Natural killer cell (primary cell): Measurements from ENCODE around the gene NID1. TPM values are rescaled to one million over a fixed set of nuclear protein-coding genes. Genes with fewer than 3 reads are reported as not detected.

Experiments used
- ATAC-seq, 3 donors: fragments of 150-1000 bp in 2 of 3; fragments of 200-7000 bp in 1 of 3; cut with Tn5 transposase; 1 replicate in 1 of 3; 2 replicates in 2 of 3; pipeline ENCODE4 v1.10.0; 2021; ENCODE audit warnings: mild to moderate bottlenecking in 2 of 3, moderate library complexity in 2 of 3
- DNase-seq, 2 donors: peaks; one replicate each; pipeline versions ENCODE4 v3.0.0 to v3.0.0-alpha.2; 2013 to 2021; ENCODE audit warnings: mixed read lengths in 1 of 2
- H3K27ac ChIP-seq: one replicate; pipeline ENCODE4 v1.5.1; 2013; ENCODE audit warnings: mild to moderate bottlenecking, low read length
- H3K27me3 ChIP-seq: one replicate; pipeline ENCODE4 v1.6.1; 2013; ENCODE audit warnings: low read length; ENCODE audit not compliant: control insufficient read depth, insufficient read depth
- H3K36me3 ChIP-seq: one replicate; pipeline ENCODE4 v1.6.1; 2013; ENCODE audit warnings: low read length; ENCODE audit not compliant: control insufficient read depth, insufficient read depth
- H3K4me1 ChIP-seq: one replicate; pipeline ENCODE4 v1.6.1; 2013; ENCODE audit warnings: low read length; ENCODE audit not compliant: control insufficient read depth, insufficient read depth
- H3K4me3 ChIP-seq: one replicate; pipeline ENCODE4 v1.5.1; 2013; ENCODE audit warnings: low read length
- H3K9me3 ChIP-seq: one replicate; pipeline ENCODE4 v1.6.1; 2013; ENCODE audit warnings: low read length; ENCODE audit not compliant: control insufficient read depth, insufficient read depth
- H3K27ac Mint-ChIP-seq, 2 donors: one replicate each; pipeline ENCODE4 v1.8.0; 2022; ENCODE audit warnings: mild to moderate bottlenecking in 2 of 2, mixed read lengths in 2 of 2, moderate library complexity in 1 of 2
- H3K27me3 Mint-ChIP-seq, 2 donors: one replicate each; pipeline ENCODE4 v1.8.0; 2022; ENCODE audit warnings: low read depth in 2 of 2, mixed read lengths in 2 of 2
- H3K36me3 Mint-ChIP-seq: one replicate; pipeline ENCODE4 v1.8.0; 2022; ENCODE audit warnings: mixed read lengths
- H3K4me1 Mint-ChIP-seq, 2 donors: one replicate each; pipeline ENCODE4 v1.8.0; 2022; ENCODE audit warnings: mixed read lengths in 2 of 2
- H3K4me3 Mint-ChIP-seq: one replicate; pipeline ENCODE4 v1.8.0; 2022; ENCODE audit warnings: mild to moderate bottlenecking, moderate library complexity, mixed read lengths
- H3K9me3 Mint-ChIP-seq, 2 donors: one replicate each; pipeline ENCODE4 v1.8.0; 2022; ENCODE audit warnings: mixed read lengths in 2 of 2
- CTCF ChIP-seq: fragments of 200-600 bp; IDR thresholded peaks from one replicate; pipeline ENCODE4 v1.8.0; 2022; ENCODE audit warnings: antibody characterized with exemption
- WGBS: methylation state at CpG from one replicate; pipeline ENCODE4 v1.1.7; 2013; ENCODE audit warnings: missing lambda C conversion rate; ENCODE audit not compliant: insufficient coverage; 5-methylcytosine and 5-hydroxymethylcytosine counted together
- intact Hi-C: fragments of 100-400 bp; cut with micrococcal nuclease; formaldehyde crosslinking; loops from one replicate; pipeline ENCODE4 v1.14.2; 2022
- total RNA-seq, 4 donors: library from RNA; stranded (reverse); fragments of 120-200 nt in 1 of 4; gene quantifications; one replicate each; pipeline versions ENCODE4 v1.2.3 to v1.2.4, GENCODE V29; 2013 to 2022

NID1 gene
- total RNA-seq, 3 donors from 2014 or later (not counting 1 experiment from before 2014, with no cell fraction given) = 0.32 to 0.92 (median 0.85) TPM

- Histone ChIP-seq H3K4me3 (no peak overlapping the region), H3K27ac (peak overlapping the region; percentile 42), H3K9me3 (no peaks in the 10 kb centered on the region), H3K27me3 (no peaks in the 10 kb centered on the region), H3K36me3 (no peaks in the 10 kb centered on the region), H3K4me1 (peaks cover 47% of the 10 kb centered on the region)
- Mint-ChIP-seq H3K4me1 (peaks cover 6 to 38% of the 10 kb centered on the region in 2 donors), H3K27me3 (no peaks in the 10 kb centered on the region), H3K4me3 (no peak overlapping the region), H3K27ac (peak overlapping the region in 1 of 2 donors; percentile 78), H3K36me3 (no peaks in the 10 kb centered on the region), H3K9me3 (no peaks in the 10 kb centered on the region)
- intact Hi-C loops = no loop called here
- DNase-seq = no peak
- TF ChIP-seq CTCF = no peak
- WGBS = 72% methylated on average over 15 of the region's 15 CpGs
- peak; percentile 30 to 77 (median 75) for ATAC-seq
These were observed 118.9 kb downstream of the NID1 start for GRCh38 chr1:235945775-235946570.

- no peak for TF ChIP-seq CTCF
- Histone ChIP-seq H3K27me3 (no peaks in the 10 kb centered on the region), H3K4me1 (peaks cover 64% of the 10 kb centered on the region), H3K36me3 (no peaks in the 10 kb centered on the region), H3K27ac (no peak overlapping the region), H3K4me3 (no peak overlapping the region), H3K9me3 (no peaks in the 10 kb centered on the region)
- Mint-ChIP-seq H3K27me3 (no peaks in the 10 kb centered on the region), H3K4me1 (peaks cover 28 to 57% of the 10 kb centered on the region in 2 donors), H3K4me3 (no peak overlapping the region), H3K36me3 (no peaks in the 10 kb centered on the region), H3K27ac (peak overlapping the region in 1 of 2 donors; percentile 27), H3K9me3 (no peaks in the 10 kb centered on the region)
- 70% methylated on average over 9 of the region's 9 CpGs for WGBS
- no peak for DNase-seq
- no peak for ATAC-seq
- intact Hi-C loops = no loop called here
These were observed 121.2 kb downstream of the NID1 start for GRCh38 chr1:235943581-235944114.

GRCh38 chr1:235942979-235943575 lies 121.8 kb downstream of the NID1 start:
- H3K9me3 ChIP-seq = no peaks in the 10 kb centered on the region
- H3K4me1 Mint-ChIP-seq = peaks cover 34 to 61% of the 10 kb centered on the region in 2 donors
- H3K36me3 ChIP-seq = no peaks in the 10 kb centered on the region
- intact Hi-C loops = no loop called here
- TF ChIP-seq CTCF = no peak
- H3K27ac ChIP-seq = no peak overlapping the region
- 91% methylated on average over 6 of the region's 6 CpGs for WGBS
- H3K9me3 Mint-ChIP-seq = no peaks in the 10 kb centered on the region
- peaks cover 70% of the 10 kb centered on the region for H3K4me1 ChIP-seq
- DNase-seq (no peak), ATAC-seq (no peak)
- no peaks in the 10 kb centered on the region for H3K27me3 ChIP-seq
- peak overlapping the region in 1 of 2 donors; percentile 30 for H3K27ac Mint-ChIP-seq
- H3K27me3 Mint-ChIP-seq = no peaks in the 10 kb centered on the region
- no peak overlapping the region for H3K4me3 Mint-ChIP-seq
- H3K4me3 ChIP-seq = no peak overlapping the region
- H3K36me3 Mint-ChIP-seq = no peaks in the 10 kb centered on the region
